GM12878 (cell line): Measurements from ENCODE around the gene MYCBPAP. TPM values are rescaled to one million over a fixed set of nuclear protein-coding genes. Genes with fewer than 3 reads are reported as not detected.

Experiments
- ATAC-seq: fragments of 200-7000 bp; cut with Tn5 transposase; 3 replicates; pipeline ENCODE4 v1.9.1; 2020; ENCODE audit warnings: mild to moderate bottlenecking, moderate library complexity
- BruUV-seq: library from RNA; stranded (reverse); fragments of 400-500 nt; replicated peaks from 2 replicates; lab custom pipeline; 2021; lab: Mats Ljungman, UMichigan
- CTCF ChIA-PET: fragments of 300-600 bp; sonication (Branson Sonifier 250); formaldehyde crosslinking; extraction: SDS; loops from one replicate; lab custom pipeline; 2021; ENCODE audit warnings: inconsistent platforms; lab: Yijun Ruan, JAX
- POLR2A ChIA-PET: fragments of 350-600 bp; formaldehyde crosslinking; extraction: SDS; loops from one replicate; lab custom pipeline; 2021; ENCODE audit warnings: inconsistent platforms; lab: Charles Lee
- RAD21 ChIA-PET: fragments of 300-600 bp; sonication (Branson Sonifier 250); formaldehyde crosslinking; loops from one replicate; lab custom pipeline; 2023; ENCODE audit warnings: antibody characterized with exemption; ENCODE audit not compliant: unreplicated experiment; lab: Charles Lee
- SMC1A ChIA-PET: fragments of 300-600 bp; sonication (Branson Sonifier 250); formaldehyde crosslinking; loops from one replicate; lab custom pipeline; 2023; ENCODE audit not compliant: unreplicated experiment, uncharacterized antibody; lab: Charles Lee
- DNase-seq: peaks from one replicate; pipeline ENCODE4 v3.0.0-alpha.2; 2011; ENCODE audit warnings: low read depth, low spot score
- FAIRE-seq: peaks from 3 replicates; lab custom pipeline; 2011; peaks lifted over from hg19 to GRCh38; lab: Jason Lieb, UNC
- H2AFZ ChIP-seq: 2 replicates; pipeline ENCODE4 v1.6.0; 2011; ENCODE audit warnings: low read depth, low read length, control low read depth; ENCODE audit not compliant: control insufficient read depth
- H3K27ac ChIP-seq: 2 replicates; pipeline ENCODE4 v1.5.1; 2011; ENCODE audit warnings: control low read depth; ENCODE audit not compliant: control insufficient read depth, insufficient read depth
- H3K27me3 ChIP-seq, 2 experiments: replicated peaks in 1 of 2; 2 replicates each; pipeline versions ENCODE4 v1.6.0 to v1.6.1; 2011; ENCODE audit warnings: low read length in 1 of 2; ENCODE audit not compliant: control insufficient read depth in 2 of 2, insufficient read depth in 2 of 2
- H3K36me3 ChIP-seq, 2 experiments: 2 replicates each; pipeline ENCODE4 v1.5.1; 2011; ENCODE audit warnings: low read length in 1 of 2; ENCODE audit not compliant: control insufficient read depth in 2 of 2, insufficient read depth in 2 of 2
- H3K4me1 ChIP-seq: 2 replicates; pipeline ENCODE4 v1.6.1; 2011; ENCODE audit warnings: mild to moderate bottlenecking, low read length, moderate library complexity, mixed read lengths; ENCODE audit not compliant: control insufficient read depth, insufficient read depth
- H3K4me2 ChIP-seq: 2 replicates; pipeline ENCODE4 v1.6.0; 2011; ENCODE audit warnings: control low read depth; ENCODE audit not compliant: control insufficient read depth, insufficient read depth
- H3K4me3 ChIP-seq: fragments of 200-600 bp; sonication (generic); 2 replicates; pipeline ENCODE4 v1.5.1; 2016
- H3K79me2 ChIP-seq: 2 replicates; pipeline ENCODE4 v1.6.0; 2011; ENCODE audit warnings: low read length; ENCODE audit not compliant: control insufficient read depth, insufficient read depth
- H3K9ac ChIP-seq: 2 replicates; pipeline ENCODE4 v1.8.0; 2011; ENCODE audit warnings: low read length, control low read depth, mixed read lengths; ENCODE audit not compliant: control insufficient read depth, insufficient read depth
- H3K9me3 ChIP-seq: replicated peaks from 3 replicates; pipeline ENCODE4 v1.5.1; 2011; ENCODE audit warnings: mild to moderate bottlenecking, low read length; ENCODE audit not compliant: control insufficient read depth, insufficient read depth
- H4K20me1 ChIP-seq: 2 replicates; pipeline ENCODE4 v1.6.0; 2011; ENCODE audit not compliant: control insufficient read depth, insufficient read depth
- ATF7 ChIP-seq: fragments of 450-650 bp; IDR thresholded peaks from 2 replicates; pipeline ENCODE4 v1.6.1; 2016; ENCODE audit warnings: low read depth, mild to moderate bottlenecking
- ETV6 ChIP-seq, 2 experiments: fragments of 450-650 bp in 1 of 2; IDR thresholded peaks in 1 of 2; conservative IDR thresholded peaks in 1 of 2; 2 replicates each; pipeline ENCODE4 v1.6.1; 2014; ENCODE audit warnings: antibody characterized with exemption in 1 of 2, borderline replicate concordance in 1 of 2, low read depth in 1 of 2, mild to moderate bottlenecking in 1 of 2, moderate library complexity in 1 of 2
- HDAC6 ChIP-seq: fragments of 200-600 bp; sonication (generic); IDR thresholded peaks from one replicate; pipeline ENCODE4 v1.8.0; 2017; ENCODE audit warnings: antibody characterized with exemption; ENCODE audit not compliant: unreplicated experiment
- JUND ChIP-seq: IDR thresholded peaks from 2 replicates; pipeline ENCODE4 v1.6.1; 2012; ENCODE audit warnings: low read depth, mild to moderate bottlenecking, low read length, improper control_type of control experiment, moderate library complexity
- MAX ChIP-seq: IDR thresholded peaks from 2 replicates; pipeline ENCODE4 v1.6.1; 2012; ENCODE audit warnings: low read depth, low read length, improper control_type of control experiment
- MEF2A ChIP-seq: IDR thresholded peaks from 2 replicates; pipeline ENCODE4 v1.6.1; 2011; ENCODE audit warnings: low read depth, mild to moderate bottlenecking, low read length, moderate library complexity; ENCODE audit not compliant: insufficient read depth
- MTA3 ChIP-seq: IDR thresholded peaks from 2 replicates; pipeline ENCODE4 v1.6.1; 2012; ENCODE audit warnings: low read length, inconsistent platforms, borderline replicate concordance
- NFYB ChIP-seq: IDR thresholded peaks from 2 replicates; pipeline ENCODE4 v1.6.1; 2011; ENCODE audit warnings: low read depth, mild to moderate bottlenecking, low read length, improper control_type of control experiment, moderate library complexity; ENCODE audit not compliant: insufficient read depth
- RB1 ChIP-seq: fragments of 450-650 bp; formaldehyde crosslinking; IDR thresholded peaks from 2 replicates; pipeline ENCODE4 v1.6.1; 2017; ENCODE audit warnings: mild to moderate bottlenecking, borderline replicate concordance
- RCOR1 ChIP-seq: conservative IDR thresholded peaks from 2 replicates; pipeline ENCODE4 v1.6.1; 2012; ENCODE audit warnings: low read depth, low read length, improper control_type of control experiment
- SMAD5 ChIP-seq: IDR thresholded peaks from 2 replicates; pipeline ENCODE4 v1.6.1; 2016; ENCODE audit warnings: antibody characterized with exemption, low read depth
- SPI1 ChIP-seq: IDR thresholded peaks from 2 replicates; pipeline ENCODE4 v1.6.1; 2011; ENCODE audit warnings: low read depth, mild to moderate bottlenecking, low read length, moderate library complexity, borderline replicate concordance; ENCODE audit not compliant: insufficient read depth
- TCF12 ChIP-seq: IDR thresholded peaks from 2 replicates; pipeline ENCODE4 v1.6.1; 2011; ENCODE audit warnings: low read depth, mild to moderate bottlenecking, low read length
- ZNF622 ChIP-seq: fragments of 450-650 bp; IDR thresholded peaks from 2 replicates; pipeline ENCODE4 v1.6.1; 2017; ENCODE audit warnings: mild to moderate bottlenecking, inconsistent platforms
- ZNF687 ChIP-seq: fragments of 450-650 bp; IDR thresholded peaks from 2 replicates; pipeline ENCODE4 v1.6.1; 2017; ENCODE audit warnings: mild to moderate bottlenecking, moderate library complexity
- WGBS: methylation state at CpG from one replicate; pipeline ENCODE4 v1.1.6; 2016; ENCODE audit warnings: low lambda C conversion rate; ENCODE audit not compliant: insufficient replicate concordance, insufficient coverage; ENCODE audit errors: missing lambda C conversion rate; 5-methylcytosine and 5-hydroxymethylcytosine counted together
- in situ Hi-C: fragments of 300-500 bp; cut with MboI; formaldehyde crosslinking; loops from 9 replicates; pipeline ENCODE4 v1.14.3; 2018; ENCODE audit warnings: mixed read lengths
- intact Hi-C: fragments of 100-400 bp; cut with micrococcal nuclease; formaldehyde crosslinking; loops from one replicate; pipeline ENCODE4 v1.14.2; 2022; ENCODE audit not compliant: unreplicated experiment
- polyA plus RNA-seq, 11 experiments: library from polyadenylated mRNA; depleted of rRNA in 4 of 11; unstranded in 6 of 11; stranded (reverse) in 5 of 11; fragments of >200 nt; fragmentation: Nextera tagmentation in 4 of 11; fragmentation: Illumina TruSeq in 1 of 11; extraction: Ambion mirVana in 4 of 11; extraction: Trizol in 1 of 11; gene quantifications; 1 replicate in 1 of 11; 2 replicates in 10 of 11; pipeline versions ENCODE4 v1.2.1 to v1.2.3, GENCODE V29; 2011 to 2016; ENCODE audit warnings: inconsistent platforms in 2 of 11, missing spikeins in 2 of 11, low read depth in 1 of 11
- total RNA-seq, 4 experiments: library from RNA; depleted of rRNA in 3 of 4; stranded (reverse); fragments of >200 nt in 3 of 4; fragmentation: Illumina TruSeq in 1 of 4; extraction: Trizol in 1 of 4; gene quantifications; 2 replicates each; pipeline versions ENCODE4 v1.2.1 to v1.2.3, GENCODE V29; 2013 to 2021

MYCBPAP gene
- total and polyA plus RNA-seq, 10 of the 15 experiments (the other 5 are each of a cell fraction or from before 2014, with no cell fraction given) = 0.23 to 2.7 (median 1.5) TPM

- TF ChIP-seq ATF7 = no peak
- TF ChIP-seq NFYB = no peak
- no peak for TF ChIP-seq SMAD5
- TF ChIP-seq MAX = no peak
- no peak for TF ChIP-seq TCF12
- no peak for TF ChIP-seq RB1
- no peak for TF ChIP-seq MTA3
- no peak for TF ChIP-seq JUND
- no peak for TF ChIP-seq ETV6 (conservative IDR thresholded peaks at IDR 0.05 in 1 of 2, IDR thresholded peaks at IDR 0.05 in 1 of 2; ENCODE audit: borderline replicate concordance in 1 of 2, low read depth in 1 of 2)
- TF ChIP-seq ZNF622 = no peak
- TF ChIP-seq HDAC6 = no peak
- no peak for TF ChIP-seq SPI1
- TF ChIP-seq, all 136 proteins: peak for 0
Measured at GRCh38 chr17:50534979-50535326, 26.7 kb downstream of the MYCBPAP start (continued).

GRCh38 chr17:50535407-50535806 is 27.2 kb downstream of the MYCBPAP start:
- H2AFZ ChIP-seq = no peak overlapping the region
- WGBS = 32% methylated on average over 7 of the region's 7 CpGs
- in situ Hi-C loops = no loop called here
- peaks cover 16 to 19% of the 10 kb centered on the region in 2 experiments for H3K27me3 ChIP-seq
- H3K4me3 ChIP-seq = no peak overlapping the region
- RAD21 ChIA-PET = no interaction called here
- no peaks in the 10 kb centered on the region for H4K20me1 ChIP-seq
- no peaks in the 10 kb centered on the region for H3K4me1 ChIP-seq
- ATAC-seq (no peak), FAIRE-seq (no peak), DNase-seq (no peak)
- H3K27ac ChIP-seq = no peak overlapping the region
- intact Hi-C loops = no loop called here
- no peak overlapping the region for H3K9ac ChIP-seq
- SMC1A ChIA-PET = interaction anchor here (0.6 kb wide), 1 partner anchor 29 kb away, joined by 3 read pairs; no protein-coding TSS in a partner anchor
- H3K79me2 ChIP-seq = no peaks in the 10 kb centered on the region
- TF ChIP-seq MEF2A = no peak
- TF ChIP-seq RCOR1 = no peak
- no peak for TF ChIP-seq ZNF687
- POLR2A ChIA-PET = no interaction called here
- CTCF ChIA-PET = interaction anchor here (0.6 kb wide), 1 partner anchor 52 kb away, joined by 3 read pairs; no protein-coding TSS in a partner anchor
- BruUV-seq = no TSS peak
- no peak overlapping the region for H3K4me2 ChIP-seq
- H3K36me3 ChIP-seq = no peaks in the 10 kb centered on the region
- no peaks in the 10 kb centered on the region for H3K9me3 ChIP-seq
